H7 (cell line): Measurements from ENCODE around the gene KCNG3. TPM values are rescaled to one million over a fixed set of nuclear protein-coding genes. Genes with fewer than 3 reads are reported as not detected.
A peak's percentile ranks its signal among the peaks of the same experiment; 100 is the strongest.

Experiments
- DNase-seq: peaks from one replicate; pipeline ENCODE4 v3.0.0; 2012
- H3K27me3 ChIP-seq: 2 replicates; pipeline ENCODE4 v1.6.0; 2011; ENCODE audit warnings: mild to moderate bottlenecking, low read length; ENCODE audit not compliant: control insufficient read depth, insufficient read depth
- H3K36me3 ChIP-seq: replicated peaks from 2 replicates; pipeline ENCODE4 v1.5.1; 2011; ENCODE audit warnings: low read length; ENCODE audit not compliant: control insufficient read depth, insufficient read depth
- H3K4me3 ChIP-seq: 2 replicates; pipeline ENCODE4 v1.5.1; 2011; ENCODE audit warnings: low read depth, mild to moderate bottlenecking, control low read depth, low read length, moderate library complexity; ENCODE audit not compliant: insufficient read depth
- total RNA-seq: library from RNA; depleted of rRNA; stranded (reverse); fragments of >200 nt; shearing (Covaris generic); gene quantifications from 2 replicates; pipeline ENCODE4 v1.2.3, GENCODE V29; 2014; rRNA removed

KCNG3 gene, protein sequence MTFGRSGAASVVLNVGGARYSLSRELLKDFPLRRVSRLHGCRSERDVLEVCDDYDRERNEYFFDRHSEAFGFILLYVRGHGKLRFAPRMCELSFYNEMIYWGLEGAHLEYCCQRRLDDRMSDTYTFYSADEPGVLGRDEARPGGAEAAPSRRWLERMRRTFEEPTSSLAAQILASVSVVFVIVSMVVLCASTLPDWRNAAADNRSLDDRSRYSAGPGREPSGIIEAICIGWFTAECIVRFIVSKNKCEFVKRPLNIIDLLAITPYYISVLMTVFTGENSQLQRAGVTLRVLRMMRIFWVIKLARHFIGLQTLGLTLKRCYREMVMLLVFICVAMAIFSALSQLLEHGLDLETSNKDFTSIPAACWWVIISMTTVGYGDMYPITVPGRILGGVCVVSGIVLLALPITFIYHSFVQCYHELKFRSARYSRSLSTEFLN
- total RNA-seq: 2.7 and 5.4 TPM in 2 replicates

DNA sequence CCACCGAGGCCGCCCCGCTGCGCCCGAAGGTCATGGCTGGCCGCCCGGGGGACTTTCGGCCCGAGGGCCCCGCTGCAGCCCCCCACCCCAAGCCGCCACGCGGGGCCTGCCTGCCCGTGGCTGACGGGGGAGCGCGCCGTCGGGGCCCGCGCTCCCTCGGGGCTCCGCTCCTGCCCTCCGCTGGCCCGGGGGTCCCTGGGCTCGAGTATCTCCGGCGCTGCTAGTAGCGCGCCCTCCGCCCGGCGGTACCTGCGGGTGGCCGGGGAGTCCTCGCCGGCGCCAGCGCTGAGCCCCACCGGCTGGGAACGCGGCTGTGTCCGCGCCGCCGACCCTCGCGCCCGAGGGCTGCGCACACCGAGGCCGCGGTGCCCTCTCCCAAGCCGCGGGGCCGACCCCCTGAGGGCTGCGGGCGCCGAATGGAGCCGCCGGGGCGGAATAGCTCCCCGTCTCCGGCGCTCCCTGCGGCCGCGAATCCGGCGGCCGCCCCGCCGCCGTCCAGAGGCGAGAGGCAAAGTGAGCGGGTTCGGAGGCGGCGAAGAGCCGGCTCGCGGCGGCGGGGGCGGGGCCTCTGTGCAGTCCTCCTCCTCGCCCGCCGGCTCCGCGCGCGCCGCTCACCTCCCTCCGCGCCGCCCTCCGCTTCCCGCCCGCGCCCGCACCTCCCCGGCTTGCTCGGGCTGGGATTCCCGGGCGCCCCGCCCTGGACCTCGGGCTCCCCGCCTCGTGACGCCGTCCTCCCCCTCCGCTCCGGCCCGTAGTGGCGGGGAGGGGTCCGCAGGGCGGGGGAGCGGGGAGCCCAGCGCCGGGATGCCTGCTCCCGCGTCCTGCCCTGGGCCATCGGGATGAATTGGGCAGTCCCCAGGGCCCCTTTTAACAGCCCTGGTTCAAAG lies at the start of gene KCNG3:
Gene KCNG3, minus strand, starts transcription at position 515 of the 887 bp plus-strand sequence. Its CDS starts 481 bp downstream, at position 34.
- Histone ChIP-seq H3K36me3 (no peaks in the 10 kb centered on the region; the same call in 1 of the 2 replicates), H3K27me3 (peaks cover 26% of the 10 kb centered on the region), H3K4me3 (peak within 1 kb of the TSS; percentile 73)
- peak; percentile 94 for DNase-seq

GRCh38 chr2:42542871-42543270 lies 49.1 kb upstream of the KCNG3 start:
- no peaks in the 10 kb centered on the region for H3K27me3 ChIP-seq
- no peak overlapping the region for H3K4me3 ChIP-seq
- no peaks in the 10 kb centered on the region for H3K36me3 ChIP-seq
- peak; percentile 41 for DNase-seq

DNA sequence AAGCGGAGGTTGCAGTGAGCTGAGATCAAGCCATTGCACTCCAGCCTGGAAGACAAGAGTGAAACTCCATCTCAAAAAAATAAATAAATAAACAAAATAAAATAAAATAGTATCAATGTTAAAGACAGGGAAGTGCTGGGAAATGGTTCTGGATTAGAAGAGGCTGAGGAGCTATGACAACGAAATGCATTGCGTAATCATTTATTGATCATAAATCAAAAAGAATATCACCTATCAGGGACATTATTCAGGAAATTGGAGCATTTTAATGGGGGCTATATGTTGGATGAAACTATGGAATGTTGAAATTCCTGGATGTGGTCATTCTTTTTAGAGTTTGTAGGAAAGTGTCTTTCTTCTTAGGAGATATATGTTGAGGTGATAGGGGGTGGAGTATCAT lies 43.7 kb upstream of the KCNG3 start:
- DNase-seq: no peak
- Histone ChIP-seq H3K4me3 (no peak overlapping the region), H3K36me3 (no peaks in the 10 kb centered on the region), H3K27me3 (no peaks in the 10 kb centered on the region)

- H3K36me3 ChIP-seq: no peaks in the 10 kb centered on the region
- H3K27me3 ChIP-seq: no peaks in the 10 kb centered on the region
- no peak for DNase-seq
- no peak overlapping the region for H3K4me3 ChIP-seq
Observed at GRCh38 chr2:42532397-42532796, 38.6 kb upstream of the KCNG3 start.

DNA sequence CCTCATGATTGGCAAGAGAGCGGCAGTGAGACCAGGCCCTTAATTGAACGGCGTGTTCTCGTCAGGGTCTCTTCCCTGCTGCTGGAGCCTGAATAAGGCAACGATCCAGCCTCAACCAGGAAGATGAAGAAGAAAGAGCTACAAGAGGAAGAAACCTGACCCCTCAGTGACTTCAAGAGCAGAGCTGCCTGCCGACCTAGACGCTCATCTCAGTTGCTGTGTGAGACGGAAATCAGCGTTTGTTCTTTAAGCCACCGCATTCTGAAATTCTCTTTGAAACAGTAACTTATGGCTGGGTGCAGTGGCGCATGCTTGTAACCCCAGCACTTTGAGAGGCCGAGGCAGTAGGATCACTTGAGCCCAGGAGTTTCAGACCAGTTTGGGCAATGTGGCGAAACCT lies 29.6 kb upstream of the KCNG3 start:
- DNase-seq: no peak
- Histone ChIP-seq H3K27me3 (no peaks in the 10 kb centered on the region), H3K36me3 (no peaks in the 10 kb centered on the region), H3K4me3 (no peak overlapping the region)

- no peaks in the 10 kb centered on the region for H3K27me3 ChIP-seq
- no peaks in the 10 kb centered on the region for H3K36me3 ChIP-seq
- no peak for DNase-seq
- H3K4me3 ChIP-seq: no peak overlapping the region
Observed at GRCh38 chr2:42522035-42522434, 28.3 kb upstream of the KCNG3 start.

DNA sequence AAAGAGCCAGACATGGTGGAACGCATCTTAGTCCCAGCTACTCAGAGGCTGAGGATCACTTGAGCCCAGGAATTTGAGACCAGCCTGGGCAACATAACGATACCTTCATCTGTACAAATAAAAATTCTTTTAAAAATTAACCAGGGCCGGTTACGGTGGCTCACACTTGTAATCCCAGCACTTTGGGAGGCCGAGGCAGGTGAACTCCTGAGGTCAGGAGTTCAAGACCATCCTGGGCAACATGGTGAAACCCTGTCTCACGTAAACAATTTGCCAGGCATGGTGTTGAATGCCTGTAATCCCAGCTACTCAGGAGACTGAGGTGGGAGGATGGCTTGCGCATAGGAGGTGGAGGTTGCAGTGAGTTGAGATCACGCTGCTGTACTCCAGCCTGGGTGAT lies 25.8 kb upstream of the KCNG3 start:
- no peak overlapping the region for H3K4me3 ChIP-seq
- H3K27me3 ChIP-seq: no peaks in the 10 kb centered on the region
- no peaks in the 10 kb centered on the region for H3K36me3 ChIP-seq
- DNase-seq: no peak

DNA sequence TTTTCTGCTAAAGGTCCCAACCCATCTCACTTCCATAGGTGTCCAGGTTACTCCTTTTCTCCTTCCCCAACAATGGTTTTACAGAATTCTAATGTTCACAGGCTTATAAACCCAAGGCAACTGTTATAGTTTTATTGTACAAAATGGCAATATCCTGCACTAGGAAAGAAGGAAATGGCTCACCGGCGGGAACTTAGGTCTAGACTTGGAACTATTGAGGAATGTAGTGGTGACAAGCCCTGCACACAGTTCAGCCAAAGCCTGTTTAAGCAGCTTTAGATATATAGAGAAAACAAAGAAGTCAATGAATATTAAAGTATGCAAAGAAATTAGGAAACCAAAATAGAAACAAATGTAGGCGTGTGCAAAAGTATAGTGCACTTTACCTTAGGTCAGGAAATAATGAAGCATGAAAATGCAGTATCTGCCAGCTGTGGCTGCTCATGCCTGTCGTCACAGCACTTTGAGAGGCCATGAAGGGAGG lies 22.7 kb upstream of the KCNG3 start:
- no peak for DNase-seq
- H3K4me3 ChIP-seq: no peak overlapping the region
- no peaks in the 10 kb centered on the region for H3K36me3 ChIP-seq
- no peaks in the 10 kb centered on the region for H3K27me3 ChIP-seq

DNA sequence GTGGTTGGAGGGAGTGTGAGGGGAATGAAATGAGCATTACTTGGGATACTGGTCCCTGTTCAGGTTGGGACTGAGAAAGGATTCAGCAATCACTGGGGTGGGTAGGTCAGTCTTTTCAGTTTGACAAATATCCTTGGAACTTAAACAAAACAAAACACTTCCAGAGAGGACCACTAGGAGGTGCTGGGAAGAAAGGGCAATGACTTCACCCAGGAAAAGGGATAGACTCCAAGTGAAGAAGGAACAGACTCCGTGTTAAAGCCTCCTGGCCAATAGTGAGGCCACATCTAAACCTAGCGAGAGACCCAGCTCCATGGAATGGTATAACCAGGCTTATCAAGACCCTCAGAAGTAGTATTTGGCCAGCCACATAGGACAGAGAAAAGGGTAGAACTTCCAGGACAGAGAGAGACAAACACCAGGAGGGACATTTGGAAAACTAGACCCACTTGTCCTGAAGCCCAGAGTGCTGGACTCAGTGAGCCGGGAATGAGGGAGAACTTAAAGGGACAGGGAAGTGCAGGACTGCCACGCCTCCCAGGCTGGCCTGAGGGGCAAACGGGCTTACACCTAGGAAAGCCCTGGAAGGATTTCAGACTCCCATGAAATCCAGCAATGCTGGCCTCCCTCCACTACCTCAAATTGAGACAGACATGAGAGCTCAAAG lies 19.6 kb upstream of the KCNG3 start:
- Histone ChIP-seq H3K36me3 (no peaks in the 10 kb centered on the region), H3K27me3 (no peaks in the 10 kb centered on the region), H3K4me3 (no peak overlapping the region)
- peak; percentile 70 for DNase-seq

GRCh38 chr2:42510608-42511243 lies 16.9 kb upstream of the KCNG3 start:
- DNase-seq: no peak
- Histone ChIP-seq H3K36me3 (no peaks in the 10 kb centered on the region), H3K4me3 (no peak overlapping the region), H3K27me3 (no peaks in the 10 kb centered on the region)

DNA sequence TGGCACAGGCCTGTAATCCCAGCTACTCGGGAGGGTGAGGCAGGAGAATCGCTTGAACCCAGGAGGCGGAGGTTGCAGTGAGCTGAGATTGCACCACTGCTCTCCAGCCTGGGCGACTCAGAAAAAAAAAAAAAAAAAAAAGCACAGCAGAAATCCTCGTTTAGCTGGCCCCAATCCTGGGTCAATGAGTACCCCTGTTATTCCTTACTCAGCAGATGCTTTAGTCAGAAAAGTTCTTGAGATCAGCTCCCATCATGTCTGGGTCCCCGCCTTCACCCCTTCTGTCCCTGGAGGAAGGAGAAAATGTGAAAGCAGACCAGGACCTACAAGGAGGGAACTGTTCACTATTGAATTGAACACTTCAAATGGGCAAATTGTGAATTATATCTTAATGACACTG lies 16.4 kb upstream of the KCNG3 start:
- Histone ChIP-seq H3K36me3 (no peaks in the 10 kb centered on the region), H3K4me3 (no peak overlapping the region), H3K27me3 (no peaks in the 10 kb centered on the region)
- DNase-seq: no peak

GRCh38 chr2:42504364-42505230 lies 10.8 kb upstream of the KCNG3 start:
- no peak for DNase-seq
- no peak overlapping the region for H3K4me3 ChIP-seq
- no peaks in the 10 kb centered on the region for H3K27me3 ChIP-seq
- H3K36me3 ChIP-seq: no peaks in the 10 kb centered on the region

GRCh38 chr2:42503291-42503690 lies 9.5 kb upstream of the KCNG3 start:
- Histone ChIP-seq H3K4me3 (no peak overlapping the region), H3K27me3 (no peaks in the 10 kb centered on the region), H3K36me3 (no peaks in the 10 kb centered on the region)
- no peak for DNase-seq
